Endothelial cell of umbilical vein (primary cell): ENCODE measurements around the gene DAZAP1. TPM values are rescaled to one million over a fixed set of nuclear protein-coding genes. Genes with fewer than 3 reads are reported as not detected.

Experiments used
- BruUV-seq: library from RNA; stranded (reverse); fragments of 400-500 nt; replicated peaks from 2 replicates; lab custom pipeline; 2021; lab: Mats Ljungman, UMichigan
- CTCF ChIA-PET: fragments of 300-600, 350-600 bp; sonication (Branson Sonifier 250); formaldehyde crosslinking; loops from one replicate; lab custom pipeline; 2021; ENCODE audit warnings: antibody characterized with exemption, inconsistent platforms; lab: Charles Lee
- POLR2A ChIA-PET: fragments of 300-600, 350-600 bp; sonication (Branson Sonifier 250); formaldehyde crosslinking; loops from one replicate; lab custom pipeline; 2021; ENCODE audit warnings: antibody characterized with exemption, inconsistent platforms; lab: Charles Lee
- DNase-seq: peaks from one replicate; pipeline ENCODE4 v3.0.0-alpha.2; 2011; ENCODE audit warnings: low read depth, low spot score
- FAIRE-seq: peaks from 2 replicates; lab custom pipeline; 2011; peaks lifted over from hg19 to GRCh38; lab: Jason Lieb, UNC
- H2AFZ ChIP-seq: 2 replicates; pipeline ENCODE4 v1.6.0; 2012; ENCODE audit warnings: low read depth, low read length, control low read depth, inconsistent platforms
- H3K27ac ChIP-seq: 2 replicates; pipeline ENCODE4 v1.5.1; 2011; ENCODE audit warnings: low read depth, mild to moderate bottlenecking, control low read depth, low read length, moderate library complexity; ENCODE audit not compliant: insufficient read depth
- H3K27me3 ChIP-seq, 2 experiments: 2 replicates each; pipeline versions ENCODE4 v1.6.0 to v1.6.1; 2011; ENCODE audit warnings: low read length in 2 of 2, mixed read lengths in 1 of 2; ENCODE audit not compliant: control insufficient read depth in 2 of 2, insufficient read depth in 2 of 2
- H3K36me3 ChIP-seq, 2 experiments: 2 replicates in 1 of 2; 3 replicates in 1 of 2; pipeline ENCODE4 v1.5.1; 2011; ENCODE audit warnings: low read length in 2 of 2, mild to moderate bottlenecking in 1 of 2, moderate library complexity in 1 of 2; ENCODE audit not compliant: control insufficient read depth in 2 of 2, insufficient read depth in 2 of 2; ENCODE audit errors: extremely low read depth in 1 of 2
- H3K4me1 ChIP-seq: 3 replicates; pipeline ENCODE4 v1.5.1; 2011; ENCODE audit warnings: mild to moderate bottlenecking, low read length; ENCODE audit not compliant: control insufficient read depth, insufficient read depth; ENCODE audit errors: extremely low read depth
- H3K4me2 ChIP-seq: 2 replicates; pipeline ENCODE4 v1.6.1; 2011; ENCODE audit warnings: low read length, control low read depth, mixed read lengths; ENCODE audit not compliant: insufficient read depth
- H3K4me3 ChIP-seq, 3 experiments: fragments of 200-600 bp in 1 of 3; sonication (generic), shearing (Covaris generic) in 1 of 3; replicated peaks in 1 of 3; 2 replicates each; pipeline ENCODE4 v1.5.1; 2011 to 2016; ENCODE audit warnings: control low read depth in 3 of 3, low read length in 3 of 3, mild to moderate bottlenecking in 2 of 3, inconsistent platforms in 1 of 3, low read depth in 1 of 3, moderate library complexity in 1 of 3; ENCODE audit not compliant: insufficient read depth in 1 of 3
- H3K79me2 ChIP-seq: 2 replicates; pipeline ENCODE4 v1.6.0; 2012; ENCODE audit warnings: low read length, inconsistent platforms; ENCODE audit not compliant: control insufficient read depth, insufficient read depth
- H3K9ac ChIP-seq: replicated peaks from 2 replicates; pipeline ENCODE3; 2011; ENCODE audit warnings: low read length, control low read depth; ENCODE audit not compliant: insufficient read depth; ENCODE audit errors: extremely low read depth
- H3K9me1 ChIP-seq: replicated peaks from 3 replicates; pipeline ENCODE4 v1.6.0; 2011; ENCODE audit warnings: mild to moderate bottlenecking, low read length; ENCODE audit not compliant: control insufficient read depth, insufficient read depth; ENCODE audit errors: extremely low read depth
- H3K9me3 ChIP-seq: replicated peaks from 2 replicates; pipeline ENCODE4 v1.5.1; 2012; ENCODE audit warnings: low read length, inconsistent platforms; ENCODE audit not compliant: control insufficient read depth, insufficient read depth
- H4K20me1 ChIP-seq: replicated peaks from 2 replicates; pipeline ENCODE3; 2011; ENCODE audit warnings: mild to moderate bottlenecking, low read length; ENCODE audit not compliant: control insufficient read depth, insufficient read depth; ENCODE audit errors: extremely low read depth
- EZH2 ChIP-seq: IDR thresholded peaks from 2 replicates; pipeline ENCODE4 v1.6.1; 2012; ENCODE audit warnings: borderline replicate concordance, low read depth, mild to moderate bottlenecking, moderate library complexity, low read length, inconsistent platforms; ENCODE audit not compliant: severe bottlenecking
- FOS ChIP-seq: IDR thresholded peaks from 2 replicates; pipeline ENCODE4 v1.6.1; 2011; ENCODE audit warnings: mild to moderate bottlenecking, low read length, moderate library complexity, borderline replicate concordance; ENCODE audit not compliant: insufficient read depth
- GATA2 ChIP-seq: IDR thresholded peaks from 2 replicates; pipeline ENCODE4 v1.7.0; 2011; ENCODE audit warnings: low read depth, mild to moderate bottlenecking, moderate library complexity, mixed read lengths, low read length; ENCODE audit not compliant: insufficient read length, insufficient read depth
- JUN ChIP-seq: IDR thresholded peaks from 2 replicates; pipeline ENCODE4 v1.6.1; 2011; ENCODE audit warnings: borderline replicate concordance, low read depth; ENCODE audit not compliant: insufficient read length, insufficient read depth
- MAX ChIP-seq: IDR thresholded peaks from 2 replicates; pipeline ENCODE4 v1.6.1; 2011; ENCODE audit not compliant: insufficient read depth, insufficient read length
- MYC ChIP-seq: IDR thresholded peaks from one replicate; pipeline ENCODE4 v1.6.1; 2011; ENCODE audit warnings: mild to moderate bottlenecking, low read depth, low read length
- POLR2A ChIP-seq: IDR thresholded peaks from 2 replicates; pipeline ENCODE4 v1.6.1; 2012; ENCODE audit warnings: low read depth, mild to moderate bottlenecking, control low read depth, low read length
- POLR2AphosphoS5 ChIP-seq: IDR thresholded peaks from 2 replicates; pipeline ENCODE4 v1.6.1; 2012; ENCODE audit warnings: low read depth, mild to moderate bottlenecking, control low read depth, low read length, moderate library complexity; ENCODE audit not compliant: insufficient read depth
- dilution Hi-C: fragments of 300-500 bp; cut with MboI; formaldehyde crosslinking; loops from one replicate; pipeline ENCODE4 v1.15.0; 2019; ENCODE audit warnings: low sequenced_read_pairs; ENCODE audit not compliant: extremely low pct_ligation_motif_present
- intact Hi-C: fragments of 100-400 bp; cut with micrococcal nuclease; formaldehyde crosslinking; loops from one replicate; pipeline ENCODE4 v1.10.0; 2022
- polyA plus RNA-seq, 4 experiments: library from polyadenylated mRNA; depleted of rRNA in 3 of 4; stranded (reverse) in 3 of 4; unstranded in 1 of 4; fragments of >200 nt; gene quantifications; 2 replicates each; pipeline versions ENCODE4 v1.2.1 to v1.2.3, GENCODE V29; 2011 to 2012; ENCODE audit warnings: missing spikeins in 1 of 4
- total RNA-seq: library from RNA; stranded (reverse); gene quantifications from 2 replicates; pipeline ENCODE4 v1.2.3, GENCODE V29; 2021
- TF ChIP-seq, protein P1 (sequence below), 2 donors: IDR thresholded peaks; 1 replicate in 1 of 2; 2 replicates in 1 of 2; pipeline ENCODE4 v1.5.1; 2011; ENCODE audit warnings: low read length in 2 of 2, mild to moderate bottlenecking in 2 of 2, moderate library complexity in 2 of 2, control low read depth in 1 of 2, inconsistent platforms in 1 of 2, low read depth in 1 of 2; ENCODE audit not compliant: insufficient read depth in 1 of 2; ENCODE audit errors: extremely low read depth in 1 of 2

DAZAP1 gene
- total and polyA plus RNA-seq, 2 donors (not counting 3 experiments of a cell fraction or from before 2014, with no cell fraction given), result 50.1 to 187 TPM

DNA sequence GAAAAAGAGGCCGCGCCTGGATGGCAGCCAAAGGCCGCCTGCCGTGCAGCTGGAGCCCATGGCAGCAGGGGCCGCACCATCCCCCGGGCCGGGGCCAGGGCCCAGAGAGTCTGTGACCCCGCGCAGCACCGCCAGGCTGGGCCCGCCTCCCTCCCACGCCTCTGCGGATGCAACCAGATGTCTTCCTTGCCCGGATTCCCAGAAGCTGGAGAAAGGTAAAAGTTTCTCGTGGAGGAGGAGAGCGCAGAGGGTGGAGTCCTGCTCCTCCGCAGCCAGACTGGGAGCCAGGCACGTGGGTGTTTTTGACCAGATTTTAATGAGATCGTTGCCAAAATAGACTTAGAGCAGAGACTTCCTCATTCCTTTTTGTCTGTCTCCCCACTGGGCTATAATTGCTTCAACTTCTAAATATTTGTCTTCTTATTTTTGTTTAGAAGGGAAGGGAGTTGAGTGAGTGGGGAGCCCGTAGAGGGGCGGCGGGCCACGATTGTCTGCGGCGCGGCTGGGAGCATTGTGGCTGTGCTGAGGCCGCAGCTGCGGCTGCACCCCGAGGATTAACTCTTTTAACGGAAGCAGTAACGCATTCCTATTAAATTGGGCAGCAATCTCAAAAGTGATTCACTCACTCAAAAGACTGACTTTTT lies 46.4 kb upstream of the DAZAP1 start:
- Histone ChIP-seq H3K27me3 (no peaks in the 10 kb centered on the region), H3K79me2 (no peaks in the 10 kb centered on the region), H3K36me3 (peaks cover 0 to 25% of the 10 kb centered on the region in 2 experiments), H3K9ac (no peak overlapping the region), H3K9me1 (no peaks in the 10 kb centered on the region), H3K9me3 (no peaks in the 10 kb centered on the region), H3K4me1 (peaks cover 16% of the 10 kb centered on the region), H4K20me1 (no peaks in the 10 kb centered on the region), H3K4me3 (no peak overlapping the region), H3K27ac (peak overlapping the region; percentile 21), H3K4me2 (peak overlapping the region; percentile 28), H2AFZ (no peak overlapping the region)
- FAIRE-seq (no peak), DNase-seq (peak; percentile 24)
- dilution Hi-C loops, result no loop called here
- no TSS peak for BruUV-seq
- intact Hi-C loops, result no loop called here
- POLR2A ChIA-PET, result no interaction called here
- CTCF ChIA-PET, result interaction anchor here (0.8 to 1.4 kb wide), 2 partner anchors 21 to 45 kb away, joined by 3 to 7 read pairs; no protein-coding TSS in a partner anchor
- TF ChIP-seq POLR2AphosphoS5, result no peak
- no peak for TF ChIP-seq GATA2
- no peak for TF ChIP-seq FOS
- no peak for TF ChIP-seq POLR2A
- TF ChIP-seq, protein P1, sequence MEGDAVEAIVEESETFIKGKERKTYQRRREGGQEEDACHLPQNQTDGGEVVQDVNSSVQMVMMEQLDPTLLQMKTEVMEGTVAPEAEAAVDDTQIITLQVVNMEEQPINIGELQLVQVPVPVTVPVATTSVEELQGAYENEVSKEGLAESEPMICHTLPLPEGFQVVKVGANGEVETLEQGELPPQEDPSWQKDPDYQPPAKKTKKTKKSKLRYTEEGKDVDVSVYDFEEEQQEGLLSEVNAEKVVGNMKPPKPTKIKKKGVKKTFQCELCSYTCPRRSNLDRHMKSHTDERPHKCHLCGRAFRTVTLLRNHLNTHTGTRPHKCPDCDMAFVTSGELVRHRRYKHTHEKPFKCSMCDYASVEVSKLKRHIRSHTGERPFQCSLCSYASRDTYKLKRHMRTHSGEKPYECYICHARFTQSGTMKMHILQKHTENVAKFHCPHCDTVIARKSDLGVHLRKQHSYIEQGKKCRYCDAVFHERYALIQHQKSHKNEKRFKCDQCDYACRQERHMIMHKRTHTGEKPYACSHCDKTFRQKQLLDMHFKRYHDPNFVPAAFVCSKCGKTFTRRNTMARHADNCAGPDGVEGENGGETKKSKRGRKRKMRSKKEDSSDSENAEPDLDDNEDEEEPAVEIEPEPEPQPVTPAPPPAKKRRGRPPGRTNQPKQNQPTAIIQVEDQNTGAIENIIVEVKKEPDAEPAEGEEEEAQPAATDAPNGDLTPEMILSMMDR (IDR thresholded peaks at IDR 0.05; ENCODE audit: extremely low read depth in 1 of 2, insufficient read depth in 1 of 2, low read depth in 1 of 2, low read length in 2 of 2), result no peak
- no peak for TF ChIP-seq MYC
- no peak for TF ChIP-seq MAX
- no peak for TF ChIP-seq JUN
- no peak for TF ChIP-seq EZH2
